Measurements from ENCODE around the gene DENND4A.

DNA sequence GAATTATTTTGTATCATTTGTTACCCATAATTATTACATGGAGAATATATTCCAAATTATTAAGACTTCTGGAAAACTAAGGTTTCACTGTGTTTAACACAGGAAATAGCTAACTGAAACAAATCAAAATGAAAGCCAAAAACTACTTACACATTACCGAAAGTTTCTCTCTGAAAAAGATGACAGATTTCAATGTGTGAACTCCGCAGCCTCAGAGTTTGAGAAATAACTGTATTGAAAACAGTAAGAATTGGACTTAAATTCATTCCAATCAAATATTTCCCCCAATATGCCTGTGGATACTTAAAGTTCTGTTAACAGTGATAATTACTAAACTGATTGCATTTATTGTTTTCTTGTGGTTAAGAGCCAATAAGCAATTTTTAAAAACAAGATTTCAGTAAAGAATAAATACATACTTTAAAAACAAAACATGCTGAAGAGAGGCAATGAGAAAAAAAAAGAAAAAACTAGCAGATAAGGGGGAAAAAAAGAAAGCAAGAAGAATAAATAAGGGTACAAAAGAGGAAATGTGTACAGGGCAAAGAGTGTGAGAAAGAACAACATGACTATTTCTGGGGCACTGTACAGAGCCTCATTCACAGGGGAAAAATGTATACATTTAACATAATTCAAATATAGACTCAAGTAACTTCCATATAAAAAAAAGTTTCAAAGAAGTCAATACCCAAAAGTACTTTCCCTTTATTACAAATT lies 30.7 kb downstream of the DENND4A start:
- TF ChIP-seq, protein P1, sequence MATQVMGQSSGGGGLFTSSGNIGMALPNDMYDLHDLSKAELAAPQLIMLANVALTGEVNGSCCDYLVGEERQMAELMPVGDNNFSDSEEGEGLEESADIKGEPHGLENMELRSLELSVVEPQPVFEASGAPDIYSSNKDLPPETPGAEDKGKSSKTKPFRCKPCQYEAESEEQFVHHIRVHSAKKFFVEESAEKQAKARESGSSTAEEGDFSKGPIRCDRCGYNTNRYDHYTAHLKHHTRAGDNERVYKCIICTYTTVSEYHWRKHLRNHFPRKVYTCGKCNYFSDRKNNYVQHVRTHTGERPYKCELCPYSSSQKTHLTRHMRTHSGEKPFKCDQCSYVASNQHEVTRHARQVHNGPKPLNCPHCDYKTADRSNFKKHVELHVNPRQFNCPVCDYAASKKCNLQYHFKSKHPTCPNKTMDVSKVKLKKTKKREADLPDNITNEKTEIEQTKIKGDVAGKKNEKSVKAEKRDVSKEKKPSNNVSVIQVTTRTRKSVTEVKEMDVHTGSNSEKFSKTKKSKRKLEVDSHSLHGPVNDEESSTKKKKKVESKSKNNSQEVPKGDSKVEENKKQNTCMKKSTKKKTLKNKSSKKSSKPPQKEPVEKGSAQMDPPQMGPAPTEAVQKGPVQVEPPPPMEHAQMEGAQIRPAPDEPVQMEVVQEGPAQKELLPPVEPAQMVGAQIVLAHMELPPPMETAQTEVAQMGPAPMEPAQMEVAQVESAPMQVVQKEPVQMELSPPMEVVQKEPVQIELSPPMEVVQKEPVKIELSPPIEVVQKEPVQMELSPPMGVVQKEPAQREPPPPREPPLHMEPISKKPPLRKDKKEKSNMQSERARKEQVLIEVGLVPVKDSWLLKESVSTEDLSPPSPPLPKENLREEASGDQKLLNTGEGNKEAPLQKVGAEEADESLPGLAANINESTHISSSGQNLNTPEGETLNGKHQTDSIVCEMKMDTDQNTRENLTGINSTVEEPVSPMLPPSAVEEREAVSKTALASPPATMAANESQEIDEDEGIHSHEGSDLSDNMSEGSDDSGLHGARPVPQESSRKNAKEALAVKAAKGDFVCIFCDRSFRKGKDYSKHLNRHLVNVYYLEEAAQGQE (IDR thresholded peaks at IDR 0.05; ENCODE audit: insufficient read depth in 1 of 2, low read depth in 2 of 2, low read length in 2 of 2), result no peak
- TF ChIP-seq POLR2AphosphoS5 (IDR thresholded peaks at IDR 0.05; ENCODE audit: low read depth, low read length), result no peak

All from PFSK-1 (cell line).